Measurements from ENCODE around the gene MGLL.

MGLL gene

DNA sequence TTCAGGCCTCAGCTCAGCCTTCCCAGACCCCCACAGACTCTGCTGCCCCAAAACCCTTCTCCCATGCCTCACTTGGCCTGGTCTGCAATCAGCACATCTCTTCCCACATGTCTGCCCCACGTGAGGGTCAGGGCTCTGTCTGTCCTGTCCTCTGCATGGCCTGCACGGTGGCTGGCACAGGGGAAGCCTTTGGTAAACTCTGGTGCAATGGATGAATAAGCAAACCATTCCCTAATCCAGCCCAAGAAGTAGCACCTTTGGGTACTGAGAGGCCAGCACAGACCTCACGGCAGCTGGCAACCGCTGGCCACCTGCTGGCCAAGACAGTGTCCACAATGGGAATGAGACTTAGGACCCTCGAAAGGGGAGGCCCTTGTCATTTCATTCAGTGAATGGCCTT is 121.9 kb downstream of the MGLL start:
- TF ChIP-seq EZH2phosphoT487 (conservative IDR thresholded peaks at IDR 0.05; ENCODE audit: low read length) = no peak
- TF ChIP-seq CTCF (IDR thresholded peaks at IDR 0.05; ENCODE audit: insufficient read depth, low read length, poor library complexity, severe bottlenecking) = no peak
- no peaks in the 10 kb centered on the region for H3K9me2 ChIP-seq (replicated peaks; ENCODE audit: insufficient read depth, low read length)
- no peaks in the 10 kb centered on the region for H3K9me3 ChIP-seq (ENCODE audit: insufficient read depth, low read length)
- H3K4me2 ChIP-seq (ENCODE audit: low read depth, low read length, poor library complexity, severe bottlenecking) = no peak overlapping the region
- H3K9ac ChIP-seq (ENCODE audit: low read length) = no peak overlapping the region
- no peaks in the 10 kb centered on the region for H3K27me3 ChIP-seq (ENCODE audit: low read length)
- no peaks in the 10 kb centered on the region for H3K36me3 ChIP-seq (ENCODE audit: low read length)
- no peaks in the 10 kb centered on the region for H3F3A ChIP-seq (ENCODE audit: insufficient read depth)
- no peaks in the 10 kb centered on the region for H3K79me2 ChIP-seq (ENCODE audit: insufficient read depth, low read length)
- no peak overlapping the region for H2AFZ ChIP-seq (ENCODE audit: low read depth, low read length, severe bottlenecking)
- H4K20me1 ChIP-seq (ENCODE audit: low read depth, low read length) = no peaks in the 10 kb centered on the region
- no peak overlapping the region for H3K4me3 ChIP-seq (ENCODE audit: insufficient read depth, low read length, poor library complexity, severe bottlenecking)
- no peak overlapping the region for H3K27ac ChIP-seq (ENCODE audit: low read depth, low read length)

DNA sequence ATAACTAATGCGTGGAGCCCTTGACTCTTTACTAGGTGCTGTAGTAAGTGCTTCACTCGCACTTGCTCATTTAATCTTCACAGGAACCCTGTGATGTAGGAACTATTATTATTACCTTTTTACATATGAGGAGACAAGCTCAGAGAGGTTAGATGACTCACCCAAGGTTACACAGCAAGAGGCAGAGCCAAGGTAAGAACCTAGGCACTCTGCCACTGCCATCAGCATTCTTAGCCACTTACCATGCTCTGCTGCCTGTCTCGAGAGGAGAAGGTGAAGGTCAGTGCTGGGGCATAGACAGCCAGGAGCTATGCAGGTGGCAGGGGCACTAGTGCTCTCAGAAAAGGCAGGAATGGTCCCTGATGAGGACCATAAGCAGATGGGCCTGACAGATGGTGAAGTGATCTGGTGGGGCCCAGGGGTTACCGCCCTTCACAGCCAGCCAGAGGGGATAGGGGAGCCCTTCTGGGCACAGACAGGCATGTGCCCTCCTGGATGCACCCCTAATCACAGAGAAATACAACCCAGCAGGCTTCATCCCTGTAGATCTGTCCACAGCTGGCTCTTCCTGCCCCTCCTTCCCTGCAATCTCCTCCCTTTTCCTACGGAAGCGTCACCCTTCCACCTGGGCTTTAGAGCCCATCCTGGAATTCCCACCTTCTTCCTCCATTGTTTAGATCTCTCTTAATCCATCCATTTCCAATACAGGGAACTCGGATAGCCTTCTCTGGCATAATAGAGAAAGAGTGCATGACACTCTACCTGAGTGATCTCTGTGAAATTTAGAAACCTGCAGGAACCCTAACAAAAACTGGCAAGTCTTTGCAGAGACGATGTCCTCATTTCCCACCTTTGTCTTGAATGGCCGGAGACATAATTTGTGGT is 122.7 kb downstream of the MGLL start:
- Histone ChIP-seq H3K27me3 (ENCODE audit: low read length) (no peaks in the 10 kb centered on the region), H3K9me3 (ENCODE audit: insufficient read depth, low read length) (no peaks in the 10 kb centered on the region), H3K9me2 (replicated peaks; ENCODE audit: insufficient read depth, low read length) (no peaks in the 10 kb centered on the region), H3K9ac (ENCODE audit: low read length) (no peak overlapping the region), H3K4me3 (ENCODE audit: insufficient read depth, low read length, poor library complexity, severe bottlenecking) (no peak overlapping the region), H2AFZ (ENCODE audit: low read depth, low read length, severe bottlenecking) (no peak overlapping the region), H3K79me2 (ENCODE audit: insufficient read depth, low read length) (no peaks in the 10 kb centered on the region), H3F3A (ENCODE audit: insufficient read depth) (no peaks in the 10 kb centered on the region), H3K27ac (ENCODE audit: low read depth, low read length) (no peak overlapping the region), H4K20me1 (ENCODE audit: low read depth, low read length) (no peaks in the 10 kb centered on the region), H3K36me3 (ENCODE audit: low read length) (no peaks in the 10 kb centered on the region), H3K4me2 (ENCODE audit: low read depth, low read length, poor library complexity, severe bottlenecking) (no peak overlapping the region)
- TF ChIP-seq EZH2phosphoT487 (conservative IDR thresholded peaks at IDR 0.05; ENCODE audit: low read length) (no peak), CTCF (IDR thresholded peaks at IDR 0.05; ENCODE audit: insufficient read depth, low read length, poor library complexity, severe bottlenecking) (no peak)

DNA sequence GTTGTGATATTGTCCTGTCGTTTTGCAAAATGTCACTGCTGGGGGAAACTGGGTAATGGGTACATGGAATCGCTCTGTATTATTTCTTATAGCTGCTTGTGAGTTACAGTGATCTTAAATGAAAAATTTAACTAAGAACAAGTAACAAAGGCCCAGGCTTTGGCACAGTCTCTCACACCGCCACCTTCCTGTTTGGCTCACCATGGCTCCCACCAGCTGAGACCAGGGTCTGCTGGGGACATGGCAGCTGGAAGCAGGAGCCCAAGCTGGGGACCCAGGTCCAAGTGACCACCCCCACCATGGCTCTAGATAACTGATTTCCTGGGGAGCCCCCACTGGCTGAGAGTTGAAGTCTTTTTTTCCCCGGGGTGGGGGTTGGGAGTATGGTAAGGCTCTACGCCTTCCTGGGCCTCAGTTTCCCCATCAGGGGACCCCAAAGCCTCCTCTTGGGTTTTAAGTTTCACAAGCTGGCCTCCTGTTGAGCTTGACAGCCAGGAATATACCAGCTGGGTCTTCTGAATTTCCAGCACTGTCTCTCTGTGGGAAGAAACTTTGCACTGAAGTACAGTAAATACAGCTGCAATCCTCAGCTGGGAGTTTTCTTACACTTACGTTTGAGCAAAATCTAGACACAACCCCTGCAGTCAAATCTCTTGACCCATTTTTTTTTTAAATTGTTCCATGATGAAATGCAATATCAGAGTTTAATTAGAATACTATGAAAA is 123.5 kb downstream of the MGLL start:
- H3K9me2 ChIP-seq (replicated peaks; ENCODE audit: insufficient read depth, low read length) = no peaks in the 10 kb centered on the region
- H4K20me1 ChIP-seq (ENCODE audit: low read depth, low read length) = no peaks in the 10 kb centered on the region
- no peaks in the 10 kb centered on the region for H3F3A ChIP-seq (ENCODE audit: insufficient read depth)
- no peak for TF ChIP-seq EZH2phosphoT487 (conservative IDR thresholded peaks at IDR 0.05; ENCODE audit: low read length)
- no peak for TF ChIP-seq CTCF (IDR thresholded peaks at IDR 0.05; ENCODE audit: insufficient read depth, low read length, poor library complexity, severe bottlenecking)
- H3K9ac ChIP-seq (ENCODE audit: low read length) = no peak overlapping the region
- H3K9me3 ChIP-seq (ENCODE audit: insufficient read depth, low read length) = no peaks in the 10 kb centered on the region
- H3K27ac ChIP-seq (ENCODE audit: low read depth, low read length) = no peak overlapping the region
- H3K79me2 ChIP-seq (ENCODE audit: insufficient read depth, low read length) = no peaks in the 10 kb centered on the region
- no peak overlapping the region for H2AFZ ChIP-seq (ENCODE audit: low read depth, low read length, severe bottlenecking)
- no peaks in the 10 kb centered on the region for H3K27me3 ChIP-seq (ENCODE audit: low read length)
- no peaks in the 10 kb centered on the region for H3K36me3 ChIP-seq (ENCODE audit: low read length)
- H3K4me3 ChIP-seq (ENCODE audit: insufficient read depth, low read length, poor library complexity, severe bottlenecking) = no peak overlapping the region
- no peak overlapping the region for H3K4me2 ChIP-seq (ENCODE audit: low read depth, low read length, poor library complexity, severe bottlenecking)
